ENCODE measurements around the gene BEAN1. TPM values are rescaled to one million over a fixed set of nuclear protein-coding genes. Genes with fewer than 3 reads are reported as not detected.

BEAN1 gene
- polyA plus RNA-seq, 1 donor from 2014 or later, result 0.16 TPM

GRCh38 chr16:66400503-66401380 lies 26.4 kb upstream of the BEAN1 start:
- Histone ChIP-seq H2AFZ (ENCODE audit: low read depth, low read length) (no peak overlapping the region), H3K27ac (ENCODE audit: low read length) (no peak overlapping the region), H3K79me2 (replicated peaks; ENCODE audit: insufficient read depth, low read length) (no peaks in the 10 kb centered on the region), H3F3A (ENCODE audit: insufficient read depth, low read length, poor library complexity, severe bottlenecking) (no peaks in the 10 kb centered on the region), H3K9ac (ENCODE audit: low read length) (no peak overlapping the region), H3K4me3 (ENCODE audit: low read length) (no peak overlapping the region), H3K36me3 (ENCODE audit: insufficient read depth, low read length) (no peaks in the 10 kb centered on the region), H3K9me2 (ENCODE audit: insufficient read depth, low read length) (no peaks in the 10 kb centered on the region), H4K20me1 (ENCODE audit: insufficient read depth) (no peaks in the 10 kb centered on the region), H3K9me3 (ENCODE audit: low read length) (no peaks in the 10 kb centered on the region), H3K4me2 (ENCODE audit: low read length) (no peak overlapping the region), H3K27me3 (ENCODE audit: insufficient read depth, low read depth, low read length) (no peaks in the 10 kb centered on the region)
- TF ChIP-seq EZH2 (IDR thresholded peaks at IDR 0.05; ENCODE audit: borderline replicate concordance, insufficient read depth, low read length, poor library complexity, severe bottlenecking) (no peak), EP300 (conservative IDR thresholded peaks at IDR 0.05; ENCODE audit: poor library complexity, severe bottlenecking) (no peak)

GRCh38 chr16:66401610-66402009 lies 25.5 kb upstream of the BEAN1 start:
- no peak overlapping the region for H3K9ac ChIP-seq (ENCODE audit: low read length)
- H3K27ac ChIP-seq (ENCODE audit: low read length), result no peak overlapping the region
- H4K20me1 ChIP-seq (ENCODE audit: insufficient read depth), result no peaks in the 10 kb centered on the region
- H2AFZ ChIP-seq (ENCODE audit: low read depth, low read length), result no peak overlapping the region
- H3F3A ChIP-seq (ENCODE audit: insufficient read depth, low read length, poor library complexity, severe bottlenecking), result no peaks in the 10 kb centered on the region
- H3K36me3 ChIP-seq (ENCODE audit: insufficient read depth, low read length), result no peaks in the 10 kb centered on the region
- no peaks in the 10 kb centered on the region for H3K79me2 ChIP-seq (replicated peaks; ENCODE audit: insufficient read depth, low read length)
- no peaks in the 10 kb centered on the region for H3K9me2 ChIP-seq (ENCODE audit: insufficient read depth, low read length)
- H3K4me3 ChIP-seq (ENCODE audit: low read length), result no peak overlapping the region
- no peaks in the 10 kb centered on the region for H3K9me3 ChIP-seq (ENCODE audit: low read length)
- H3K4me2 ChIP-seq (ENCODE audit: low read length), result no peak overlapping the region
- no peak for TF ChIP-seq MXI1 (conservative IDR thresholded peaks at IDR 0.05; ENCODE audit: poor library complexity, severe bottlenecking)
- TF ChIP-seq EP300 (conservative IDR thresholded peaks at IDR 0.05; ENCODE audit: poor library complexity, severe bottlenecking), result no peak
- no peak for TF ChIP-seq POLR2AphosphoS5 (IDR thresholded peaks at IDR 0.05)
- no peak for TF ChIP-seq RAD21 (conservative IDR thresholded peaks at IDR 0.05)
- TF ChIP-seq CTCF (IDR thresholded peaks at IDR 0.05; ENCODE audit: poor library complexity, severe bottlenecking), result no peak
- no peak for TF ChIP-seq SMC3 (conservative IDR thresholded peaks at IDR 0.05; ENCODE audit: poor library complexity)
- no peak for TF ChIP-seq TAF1 (IDR thresholded peaks at IDR 0.05; ENCODE audit: low read depth)
- TF ChIP-seq REST (IDR thresholded peaks at IDR 0.05; ENCODE audit: borderline replicate concordance), result no peak
- no peak for TF ChIP-seq EZH2 (IDR thresholded peaks at IDR 0.05; ENCODE audit: borderline replicate concordance, insufficient read depth, low read length, poor library complexity, severe bottlenecking)
- no peaks in the 10 kb centered on the region for H3K27me3 ChIP-seq (ENCODE audit: insufficient read depth, low read depth, low read length)
